ENCODE results near the gene RUNX2.

Gene RUNX2

GRCh38 chr6:45441851-45442453 is 113.8 kb downstream of the RUNX2 start:
- TF ChIP-seq TCF12 (IDR thresholded peaks at IDR 0.05; ENCODE audit: low read depth) (no peak), MAX (IDR thresholded peaks at IDR 0.05) (no peak)

GRCh38 chr6:45442716-45443115 is 114.6 kb downstream of the RUNX2 start:
- TF ChIP-seq TAF1 (IDR thresholded peaks at IDR 0.05; ENCODE audit: low read depth): no peak

GRCh38 chr6:45445364-45445748 is 117.2 kb downstream of the RUNX2 start:
- no peak for TF ChIP-seq YY1 (IDR thresholded peaks at IDR 0.05; ENCODE audit: low read depth)
- TF ChIP-seq NFIC (IDR thresholded peaks at IDR 0.05): no peak
- no peak for TF ChIP-seq TCF12 (IDR thresholded peaks at IDR 0.05; ENCODE audit: low read depth)
- TF ChIP-seq CEBPB (IDR thresholded peaks at IDR 0.05): no peak
- no peak for TF ChIP-seq ZBTB7A (IDR thresholded peaks at IDR 0.05; ENCODE audit: low read depth)
- no peak for TF ChIP-seq USF1 (IDR thresholded peaks at IDR 0.05)
- no peak for TF ChIP-seq EGR1 (IDR thresholded peaks at IDR 0.05)
- no peak for TF ChIP-seq FOXM1 (IDR thresholded peaks at IDR 0.05; ENCODE audit: borderline replicate concordance, low read depth)
- TF ChIP-seq TEAD4 (IDR thresholded peaks at IDR 0.05): no peak
- TF ChIP-seq CREB1 (IDR thresholded peaks at IDR 0.05; ENCODE audit: low read depth): no peak
- TF ChIP-seq MAX (IDR thresholded peaks at IDR 0.05): no peak
- no peak for TF ChIP-seq RAD21 (IDR thresholded peaks at IDR 0.05; ENCODE audit: low read depth)
- TF ChIP-seq TAF1 (IDR thresholded peaks at IDR 0.05; ENCODE audit: low read depth): no peak
- TF ChIP-seq REST (IDR thresholded peaks at IDR 0.05; ENCODE audit: low read depth): no peak
- TF ChIP-seq EP300 (IDR thresholded peaks at IDR 0.05; ENCODE audit: borderline replicate concordance): no peak

GRCh38 chr6:45445749-45446549 is 117.8 kb downstream of the RUNX2 start:
- TF ChIP-seq TCF12 (IDR thresholded peaks at IDR 0.05; ENCODE audit: low read depth) (peak; percentile 93), MAX (IDR thresholded peaks at IDR 0.05) (peak; percentile 98), CREB1 (IDR thresholded peaks at IDR 0.05; ENCODE audit: low read depth) (no peak), ZBTB7A (IDR thresholded peaks at IDR 0.05; ENCODE audit: low read depth) (no peak), USF1 (IDR thresholded peaks at IDR 0.05) (peak; percentile 56), CEBPB (IDR thresholded peaks at IDR 0.05) (peak; percentile 100), NFIC (IDR thresholded peaks at IDR 0.05) (peak; percentile 98), TAF1 (IDR thresholded peaks at IDR 0.05; ENCODE audit: low read depth) (no peak), EGR1 (IDR thresholded peaks at IDR 0.05) (no peak), REST (IDR thresholded peaks at IDR 0.05; ENCODE audit: low read depth) (no peak), FOXM1 (IDR thresholded peaks at IDR 0.05; ENCODE audit: borderline replicate concordance, low read depth) (peak; percentile 76; the same call in 1 of the 2 replicates), RAD21 (IDR thresholded peaks at IDR 0.05; ENCODE audit: low read depth) (peak; percentile 30), YY1 (IDR thresholded peaks at IDR 0.05; ENCODE audit: low read depth) (peak; percentile 61; the same call in 1 of the 2 replicates), TEAD4 (IDR thresholded peaks at IDR 0.05) (peak; percentile 99), EP300 (IDR thresholded peaks at IDR 0.05; ENCODE audit: borderline replicate concordance) (peak; percentile 93)

- TF ChIP-seq RAD21 (IDR thresholded peaks at IDR 0.05; ENCODE audit: low read depth) (no peak), REST (IDR thresholded peaks at IDR 0.05; ENCODE audit: low read depth) (no peak), YY1 (IDR thresholded peaks at IDR 0.05; ENCODE audit: low read depth) (no peak), ZBTB7A (IDR thresholded peaks at IDR 0.05; ENCODE audit: low read depth) (no peak), TCF12 (IDR thresholded peaks at IDR 0.05; ENCODE audit: low read depth) (no peak), TEAD4 (IDR thresholded peaks at IDR 0.05) (no peak), EP300 (IDR thresholded peaks at IDR 0.05; ENCODE audit: borderline replicate concordance) (no peak), CEBPB (IDR thresholded peaks at IDR 0.05) (no peak), TAF1 (IDR thresholded peaks at IDR 0.05; ENCODE audit: low read depth) (no peak), EGR1 (IDR thresholded peaks at IDR 0.05) (no peak), USF1 (IDR thresholded peaks at IDR 0.05) (no peak), CREB1 (IDR thresholded peaks at IDR 0.05; ENCODE audit: low read depth) (no peak), NFIC (IDR thresholded peaks at IDR 0.05) (no peak)
These were observed 118.9 kb downstream of the RUNX2 start for GRCh38 chr6:45447005-45447404.
